ENCODE measurements around the gene FAHD1.

FAHD1 gene

GRCh38 chr16:1830213-1830612 is 3.2 kb downstream of the FAHD1 start:
- H3K4me3 ChIP-seq (replicated peaks; ENCODE audit: low read depth, low read length) = no peak overlapping the region
- TF ChIP-seq CTCF (IDR thresholded peaks at IDR 0.05; ENCODE audit: low read length, missing control alignments) = no peak
- no peak for DNase-seq (ENCODE audit: low read depth)

- no peak for TF ChIP-seq CTCF (IDR thresholded peaks at IDR 0.05; ENCODE audit: low read length, missing control alignments)
- no peak for DNase-seq (ENCODE audit: low read depth)
- no peak overlapping the region for H3K4me3 ChIP-seq (replicated peaks; ENCODE audit: low read depth, low read length)
These were observed 4.4 kb downstream of the FAHD1 start for GRCh38 chr16:1831186-1832075.

DNA sequence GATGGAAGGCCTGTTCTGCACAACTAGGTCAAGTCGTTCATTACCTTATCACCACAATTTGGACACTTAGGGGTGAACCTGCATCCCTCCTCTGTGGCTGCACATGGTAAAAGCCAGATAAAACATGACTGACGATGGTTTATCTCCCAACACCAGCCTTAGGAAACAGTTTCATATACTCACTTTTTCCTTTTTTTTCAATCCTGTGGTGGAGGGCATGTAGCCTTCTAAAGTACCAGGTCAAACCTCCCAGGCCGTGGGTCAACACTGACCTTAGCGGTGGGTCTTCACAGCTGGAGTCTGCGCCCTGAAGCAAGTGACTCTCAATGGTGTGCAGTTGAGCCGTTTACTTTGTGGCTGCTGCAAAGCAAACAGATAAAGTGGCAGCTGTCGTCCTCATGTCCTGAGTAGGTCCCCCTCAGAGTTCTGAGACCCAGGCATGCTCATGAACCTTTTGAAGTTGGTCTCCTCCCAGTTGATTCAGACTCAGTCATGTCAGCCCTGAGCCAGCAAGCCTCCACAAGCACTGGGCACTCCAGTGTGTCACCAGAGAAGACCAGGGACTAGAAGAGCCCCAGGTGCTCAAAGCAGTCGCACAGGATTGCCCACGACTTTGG is 5.9 kb downstream of the FAHD1 start:
- no peak for DNase-seq (ENCODE audit: low read depth)
- TF ChIP-seq CTCF (IDR thresholded peaks at IDR 0.05; ENCODE audit: low read length, missing control alignments) = no peak
- H3K4me3 ChIP-seq (replicated peaks; ENCODE audit: low read depth, low read length) = no peak overlapping the region

GRCh38 chr16:1834096-1834495 is 7.1 kb downstream of the FAHD1 start:
- no peak for DNase-seq (ENCODE audit: low read depth)
- no peak overlapping the region for H3K4me3 ChIP-seq (replicated peaks; ENCODE audit: low read depth, low read length)
- TF ChIP-seq CTCF (IDR thresholded peaks at IDR 0.05; ENCODE audit: low read length, missing control alignments) = no peak

DNA sequence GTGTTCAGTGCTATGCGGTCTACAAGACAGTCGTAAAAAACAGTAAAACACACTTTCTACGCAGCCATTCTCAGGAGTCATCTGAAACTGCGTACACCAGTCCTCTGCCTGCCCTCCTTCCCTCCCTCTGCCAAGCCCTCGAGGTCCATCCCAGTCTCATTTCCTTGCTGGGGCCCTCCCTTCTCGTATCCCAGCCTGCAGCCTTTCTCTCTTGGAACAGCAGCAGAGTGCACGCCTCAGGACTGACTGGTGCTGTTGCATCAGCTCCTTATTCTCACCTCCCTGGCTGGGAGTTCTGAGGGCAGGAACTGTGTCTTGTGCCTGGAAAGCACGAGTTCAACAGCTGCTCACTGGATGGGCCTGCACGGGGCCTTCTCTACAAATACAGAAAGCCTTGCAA is 12.5 kb downstream of the FAHD1 start:
- peak; percentile 54 for DNase-seq (ENCODE audit: low read depth)
- no peak overlapping the region for H3K4me3 ChIP-seq (replicated peaks; ENCODE audit: low read depth, low read length)
- TF ChIP-seq CTCF (IDR thresholded peaks at IDR 0.05; ENCODE audit: low read length, missing control alignments) = no peak

DNA sequence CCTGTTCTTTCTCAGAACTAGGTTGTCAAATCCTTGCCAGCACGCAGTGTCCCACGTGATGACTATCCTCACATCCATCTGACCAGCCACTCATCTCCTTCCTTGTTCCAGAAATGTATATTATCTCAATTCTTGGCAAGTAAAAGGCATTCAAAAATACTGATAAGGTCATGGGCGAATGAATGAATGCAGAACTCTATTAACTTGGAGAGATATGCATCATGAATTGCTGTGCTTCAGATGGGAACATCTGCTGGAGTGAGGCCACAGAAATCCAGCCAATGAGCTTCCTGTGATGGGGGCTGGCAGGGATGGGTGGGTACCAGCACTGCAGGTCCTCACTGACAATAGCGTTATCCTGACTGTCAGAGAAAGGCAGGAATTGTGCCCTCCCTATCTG is 19.0 kb downstream of the FAHD1 start:
- no peak for DNase-seq (ENCODE audit: low read depth)
- no peak overlapping the region for H3K4me3 ChIP-seq (replicated peaks; ENCODE audit: low read depth, low read length)
- TF ChIP-seq CTCF (IDR thresholded peaks at IDR 0.05; ENCODE audit: low read length, missing control alignments) = no peak

All from fibroblast of pulmonary artery (primary cell).